Measurements from ENCODE around the gene SETD7.
"Not testable (repeated sequence)": the region's sequence is repeated elsewhere in the genome, so short reads cannot be mapped to it uniquely, and the experiment has no call there.

The SETD7 gene

GRCh38 chr4:139506774-139507173 lies 49.2 kb downstream of the SETD7 start:
- DNase-seq, result no peak

- no peak for DNase-seq
Observed at GRCh38 chr4:139503622-139504166, 52.3 kb downstream of the SETD7 start.

- DNase-seq, result no peak
Observed at GRCh38 chr4:139501927-139502899, 53.8 kb downstream of the SETD7 start.

DNA sequence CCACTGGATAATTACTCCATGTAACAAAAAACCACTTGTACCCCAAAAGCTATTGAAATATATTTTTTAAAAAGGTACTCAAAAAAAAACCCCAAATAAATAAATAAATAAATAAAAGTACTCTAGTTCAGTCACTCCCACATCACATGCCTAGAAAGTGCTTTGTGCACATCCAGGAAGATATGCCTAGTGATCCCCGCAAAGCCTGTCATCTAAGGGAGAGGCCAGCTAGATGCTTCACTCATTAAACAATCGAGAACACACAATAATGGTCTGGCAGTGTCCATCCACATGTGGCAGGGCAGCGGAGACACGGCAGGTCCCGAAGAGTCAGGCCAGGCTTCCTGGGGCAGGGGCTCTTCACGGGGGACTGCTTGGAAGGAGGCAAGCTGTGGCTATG lies 54.5 kb downstream of the SETD7 start:
- DNase-seq, result no peak

DNA sequence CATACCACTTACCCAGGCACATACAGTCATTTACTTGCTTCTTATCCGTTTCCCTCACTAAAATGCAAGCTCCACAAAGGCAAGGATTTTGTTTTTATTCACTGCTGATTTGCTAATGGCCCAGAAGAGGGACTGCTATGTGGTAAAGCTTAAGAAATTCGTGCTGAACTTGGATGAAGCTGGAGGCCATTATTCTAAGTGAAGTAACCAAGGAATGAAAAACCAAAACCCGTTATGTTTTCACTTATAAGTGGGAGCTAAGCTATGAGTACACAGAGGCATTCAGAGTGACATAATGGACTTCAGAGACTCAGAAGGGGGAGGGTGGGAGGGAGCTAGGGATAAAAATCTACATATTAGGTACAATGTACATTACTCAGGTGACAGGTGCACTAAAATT lies 54.9 kb downstream of the SETD7 start:
- no peak for DNase-seq

DNA sequence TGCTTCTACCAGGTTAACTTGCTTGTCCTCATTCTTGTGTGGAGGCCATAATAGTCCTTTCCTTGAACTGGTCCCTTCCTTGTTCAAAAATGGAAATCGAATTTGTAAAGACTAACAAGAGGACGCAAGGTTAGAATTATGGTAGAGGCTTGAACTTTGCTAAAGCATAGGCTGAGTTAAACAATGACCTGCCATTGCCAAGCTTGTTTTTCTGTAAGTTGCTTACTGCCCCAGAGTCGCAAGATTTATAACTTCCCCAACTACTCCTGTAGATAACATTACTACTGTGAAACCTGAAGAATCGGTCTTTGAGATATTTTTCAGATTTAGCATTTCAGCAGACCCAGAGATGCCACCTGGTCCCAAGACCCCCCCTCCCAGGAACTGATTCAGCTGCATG lies 56.8 kb downstream of the SETD7 start:
- no peak for DNase-seq

GRCh38 chr4:139493176-139493575 lies 62.8 kb downstream of the SETD7 start:
- DNase-seq, result peak; percentile 5

GRCh38 chr4:139492429-139492828 lies 63.6 kb downstream of the SETD7 start:
- DNase-seq, result no peak

DNA sequence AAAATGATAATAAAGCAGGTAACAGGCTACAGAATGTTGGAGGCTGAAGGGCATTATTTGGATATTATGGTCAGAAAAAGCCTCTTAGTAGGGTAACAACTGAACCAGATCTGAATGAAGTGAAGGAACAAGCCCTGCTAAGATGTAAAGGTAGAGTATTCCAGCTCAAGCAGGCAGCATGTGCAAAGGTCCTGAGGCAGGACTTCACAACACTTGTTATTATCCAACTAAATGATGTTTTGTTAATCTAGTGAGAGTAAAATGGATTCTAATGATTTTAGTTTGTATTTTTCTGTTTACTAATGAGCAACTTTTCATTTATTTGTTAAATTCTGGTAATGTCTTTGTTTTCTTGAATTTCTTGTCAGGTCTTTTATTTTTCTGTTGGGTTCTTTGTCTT lies 66.4 kb downstream of the SETD7 start:
- no peak for DNase-seq

DNA sequence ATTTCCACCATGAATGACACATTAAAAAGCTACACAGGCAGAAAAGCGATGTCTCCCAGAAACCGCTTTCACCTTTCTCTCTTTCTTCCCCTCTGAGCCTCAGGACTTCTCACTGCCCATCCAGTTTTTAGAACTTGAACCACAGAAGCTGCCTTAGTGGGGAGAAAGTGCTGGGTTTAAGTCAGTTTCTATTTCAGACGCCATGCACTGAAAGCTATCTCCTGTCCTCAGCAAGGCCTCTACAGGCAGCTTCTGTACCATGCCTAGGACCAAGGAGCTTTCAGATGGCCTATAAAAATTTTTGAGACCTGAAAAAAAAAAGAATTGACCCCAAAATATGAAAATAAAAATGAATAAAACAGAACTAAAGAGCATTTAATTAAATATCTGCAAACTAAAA lies 67.6 kb downstream of the SETD7 start:
- no peak for DNase-seq

DNA sequence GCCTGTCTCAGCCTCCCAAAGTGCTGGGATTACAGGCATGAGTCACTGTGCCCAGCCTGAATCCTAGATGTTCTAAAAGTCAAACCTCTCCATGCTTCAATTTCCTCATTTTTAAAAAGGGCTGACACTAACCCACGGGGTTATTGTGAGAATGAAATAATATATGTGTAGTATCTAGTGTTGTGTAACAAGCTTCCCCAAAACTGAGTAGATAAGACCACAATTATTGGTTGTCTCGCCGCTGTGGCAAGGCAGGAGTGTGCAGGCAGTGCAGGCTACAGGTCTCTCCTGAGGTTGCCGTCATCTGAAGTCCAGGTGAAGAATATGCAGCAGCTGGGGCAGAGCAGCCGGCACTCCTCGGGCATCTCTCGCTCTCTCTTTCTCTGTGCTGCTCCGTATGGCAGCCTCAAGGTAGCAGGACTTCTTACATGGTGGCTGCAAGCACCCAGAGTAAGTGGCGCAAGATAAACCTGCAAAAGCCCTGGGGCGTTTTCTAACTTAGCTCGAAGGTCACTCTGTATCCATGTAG lies 71.2 kb downstream of the SETD7 start:
- DNase-seq, result no peak

DNA sequence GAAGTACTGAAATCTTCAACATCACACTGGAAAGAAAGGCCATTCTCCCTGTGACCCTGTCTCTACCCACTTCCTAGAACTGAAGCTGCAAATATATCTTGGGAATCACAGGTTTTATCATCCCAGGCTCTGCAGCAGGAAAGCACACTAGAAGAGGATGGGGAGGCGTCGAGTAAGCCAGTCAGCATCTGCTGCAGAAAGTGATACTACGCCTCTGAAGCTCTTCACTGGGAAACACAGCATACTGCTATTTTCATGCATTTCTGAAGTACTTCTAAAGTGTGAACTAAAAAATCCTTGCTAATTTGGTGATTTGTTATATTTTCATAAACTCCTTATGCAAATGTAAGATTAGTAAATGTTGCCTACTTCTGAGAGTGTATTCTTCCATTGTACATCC lies 73.0 kb downstream of the SETD7 start:
- DNase-seq, result no peak

DNA sequence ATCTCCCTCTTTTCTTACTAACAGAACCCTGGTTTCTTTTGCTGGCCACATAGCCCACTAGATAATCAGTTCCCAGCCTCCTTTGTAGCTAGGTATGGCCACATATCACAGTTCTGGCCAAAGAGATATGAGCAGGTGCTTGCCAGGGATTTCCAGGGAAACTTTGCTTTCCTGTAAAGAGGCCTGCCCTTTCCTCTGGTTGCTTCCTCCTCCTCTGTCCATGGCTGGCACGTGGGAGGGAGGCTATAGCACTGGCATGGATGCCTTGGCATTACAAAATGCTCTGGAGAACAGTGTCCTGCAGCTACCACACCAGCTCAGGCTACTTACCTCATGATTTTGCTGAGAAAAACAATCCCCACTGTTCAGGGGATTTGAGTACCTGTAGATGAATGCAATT lies 74.6 kb downstream of the SETD7 start:
- DNase-seq, result no peak

DNA sequence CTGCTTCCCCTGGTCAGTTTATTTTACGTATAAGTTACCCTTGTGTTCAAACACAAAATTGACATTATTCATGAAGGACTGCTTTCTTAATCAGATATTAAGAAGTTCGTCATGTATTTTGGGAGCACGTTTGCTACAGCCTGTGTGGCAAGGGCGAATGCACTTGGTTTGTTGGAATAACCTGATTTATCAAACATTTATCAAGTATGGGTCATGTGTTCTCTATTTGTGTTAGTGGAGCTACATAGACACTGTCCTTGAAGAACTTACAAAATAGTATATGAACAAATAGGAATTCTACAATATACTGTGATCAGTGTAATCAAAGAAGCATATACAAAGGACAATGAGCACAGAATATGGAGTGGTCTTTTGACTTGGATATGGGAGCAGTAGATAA lies 79.7 kb downstream of the SETD7 start:
- DNase-seq, result no peak

DNA sequence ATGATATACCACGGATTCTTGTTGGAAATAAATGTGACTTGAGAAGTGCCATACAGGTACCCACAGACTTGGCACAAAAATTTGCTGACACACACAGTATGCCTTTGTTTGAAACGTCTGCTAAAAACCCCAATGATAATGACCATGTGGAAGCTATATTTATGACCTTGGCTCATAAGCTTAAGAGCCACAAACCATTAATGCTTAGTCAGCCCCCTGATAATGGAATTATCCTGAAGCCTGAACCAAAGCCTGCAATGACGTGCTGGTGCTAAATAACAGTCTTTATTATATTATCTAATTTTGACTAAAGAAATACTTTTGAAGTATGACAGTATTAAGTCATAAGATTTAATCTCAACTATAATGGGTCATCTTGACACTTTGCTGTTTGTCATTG lies 83.2 kb downstream of the SETD7 start:
- DNase-seq, result no peak

GRCh38 chr4:139470997-139471665 lies 84.9 kb downstream of the SETD7 start:
- DNase-seq, result no peak

- no peak for DNase-seq
Observed at GRCh38 chr4:139470295-139470694, 85.7 kb downstream of the SETD7 start.

GRCh38 chr4:139469869-139470268 lies 86.2 kb downstream of the SETD7 start:
- no peak for DNase-seq

DNA sequence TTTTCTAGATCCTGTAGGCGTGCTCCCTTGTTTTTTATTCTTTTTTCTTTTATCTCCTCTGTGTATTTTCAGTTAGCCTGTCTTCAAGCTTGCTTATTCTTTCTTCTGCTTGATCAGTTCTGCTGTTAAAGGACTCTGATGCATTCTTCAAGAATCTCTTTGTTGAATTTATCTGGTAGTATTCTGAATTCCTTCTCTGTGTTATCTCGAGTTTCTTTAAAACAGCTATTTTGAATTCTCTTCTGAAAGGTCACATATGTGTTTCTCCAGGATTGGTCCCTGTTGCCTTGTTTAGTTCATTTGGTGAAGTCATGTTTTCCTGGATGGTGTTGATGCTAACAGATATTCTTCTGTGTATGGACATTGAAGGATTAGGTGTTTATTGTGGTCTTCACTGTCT lies 86.8 kb downstream of the SETD7 start:
- DNase-seq, result no peak

- DNase-seq, result not testable (repeated sequence)
Observed at GRCh38 chr4:139468756-139469155, 87.3 kb downstream of the SETD7 start.

DNA sequence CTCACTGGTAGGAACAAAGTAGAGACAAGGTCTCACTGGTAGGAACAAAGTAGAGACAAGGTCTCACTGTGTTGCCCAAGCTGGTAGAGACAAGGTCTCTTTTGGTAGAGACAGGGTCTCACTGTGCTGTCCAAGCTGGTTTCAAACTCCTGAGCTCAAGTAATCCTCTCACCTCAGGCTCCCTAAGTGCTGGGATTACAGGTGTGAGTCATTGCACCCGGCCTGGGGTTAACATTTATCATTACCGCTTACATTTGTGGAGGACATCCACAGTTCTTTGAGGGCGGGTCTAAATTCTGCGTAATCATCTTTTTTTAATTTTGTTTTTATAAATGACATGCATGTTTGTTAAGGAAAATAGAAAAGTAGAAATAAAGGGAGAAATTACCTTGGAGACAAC lies 90.1 kb downstream of the SETD7 start:
- DNase-seq, result no peak

- not testable (repeated sequence) for DNase-seq
Observed at GRCh38 chr4:139464512-139464911, 91.5 kb downstream of the SETD7 start.

DNA sequence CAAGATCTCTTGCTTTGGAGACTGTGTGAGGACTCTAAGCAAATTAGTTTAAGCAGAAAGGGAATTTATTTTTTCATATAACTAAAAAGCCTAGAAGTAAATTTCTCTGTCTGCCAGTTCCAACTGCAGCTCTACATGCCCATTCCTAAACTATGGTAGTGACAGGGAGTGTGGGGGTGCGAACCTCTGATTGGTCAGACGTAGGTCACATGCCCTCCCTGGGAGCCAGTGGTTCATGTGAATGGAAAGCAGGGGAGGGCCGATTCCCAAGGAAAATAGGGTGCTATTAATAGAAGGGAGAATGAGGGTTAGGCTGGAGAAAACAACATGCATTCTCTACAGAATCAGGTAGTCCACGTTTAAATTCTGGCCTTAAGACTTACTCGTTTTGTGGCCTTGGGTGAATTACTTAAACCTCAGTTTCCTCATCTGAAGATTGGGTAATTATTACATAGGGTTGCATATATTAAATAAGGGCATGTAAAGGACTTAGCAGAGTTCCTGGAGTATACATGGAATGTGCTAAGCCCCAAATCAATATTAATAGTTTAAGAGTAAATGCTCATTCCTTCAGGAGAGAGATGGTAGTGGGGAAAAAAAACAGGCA lies 94.9 kb downstream of the SETD7 start:
- DNase-seq, result no peak

All from NCI-H446 treated with DMSO at 0.1 percent for 48 hours (cell line).